Measurements from ENCODE around the gene BNC2.

BNC2 gene

DNA sequence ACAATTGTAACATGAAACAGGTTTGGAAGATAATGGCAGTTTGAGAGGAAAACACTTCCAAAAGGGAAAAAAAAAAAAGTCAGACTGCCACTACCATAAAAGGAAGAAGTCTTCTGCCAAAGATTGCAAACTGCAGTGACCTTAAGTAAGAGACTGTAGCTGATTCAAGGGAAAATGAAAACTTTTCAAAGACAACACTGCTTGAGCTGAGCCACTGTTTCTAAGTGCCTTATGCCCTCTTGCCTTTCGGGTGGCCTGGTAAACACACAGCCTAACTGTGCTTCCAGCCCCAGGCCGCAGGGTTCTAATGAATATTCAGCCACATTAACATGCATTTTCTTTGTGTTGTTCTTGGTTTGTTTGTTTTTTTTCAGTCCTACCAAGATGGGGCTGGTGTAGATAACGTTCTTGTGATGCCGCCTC, 354.6 kb downstream of the BNC2 start:
- DNase-seq (no peak), ATAC-seq (no peak)
- H3K4me1 Mint-ChIP-seq = no peaks in the 10 kb centered on the region
- no peak overlapping the region for H3K27ac Mint-ChIP-seq
- H3K4me3 Mint-ChIP-seq = no peak overlapping the region
- H3K27me3 Mint-ChIP-seq = peaks cover 8% of the 10 kb centered on the region
- no peaks in the 10 kb centered on the region for H3K9me3 Mint-ChIP-seq

DNA sequence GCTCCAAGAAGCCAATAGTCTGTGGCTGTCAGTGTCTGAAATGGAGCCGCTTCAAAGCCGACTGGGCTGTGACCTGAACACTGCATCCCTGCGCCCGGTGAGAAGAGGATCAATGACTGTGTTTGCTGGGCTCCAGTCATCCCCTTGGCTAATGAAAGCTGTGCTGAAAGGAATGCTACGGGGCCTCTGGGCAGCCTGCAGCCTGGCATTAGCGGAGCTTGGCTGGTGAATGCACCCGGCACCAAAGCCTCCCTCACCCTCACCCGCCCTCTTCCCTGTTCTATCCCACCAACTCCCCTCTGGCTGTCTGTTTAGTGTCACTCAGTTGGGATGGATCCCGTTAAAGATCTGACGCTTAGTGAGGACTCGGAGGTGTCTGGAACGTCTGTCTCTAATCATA, 355.3 kb downstream of the BNC2 start:
- no peak overlapping the region for H3K27ac Mint-ChIP-seq
- H3K4me1 Mint-ChIP-seq = no peaks in the 10 kb centered on the region
- H3K4me3 Mint-ChIP-seq = no peak overlapping the region
- no peak for ATAC-seq
- H3K9me3 Mint-ChIP-seq = no peaks in the 10 kb centered on the region
- peaks cover 5% of the 10 kb centered on the region for H3K27me3 Mint-ChIP-seq
- no peak for DNase-seq

DNA sequence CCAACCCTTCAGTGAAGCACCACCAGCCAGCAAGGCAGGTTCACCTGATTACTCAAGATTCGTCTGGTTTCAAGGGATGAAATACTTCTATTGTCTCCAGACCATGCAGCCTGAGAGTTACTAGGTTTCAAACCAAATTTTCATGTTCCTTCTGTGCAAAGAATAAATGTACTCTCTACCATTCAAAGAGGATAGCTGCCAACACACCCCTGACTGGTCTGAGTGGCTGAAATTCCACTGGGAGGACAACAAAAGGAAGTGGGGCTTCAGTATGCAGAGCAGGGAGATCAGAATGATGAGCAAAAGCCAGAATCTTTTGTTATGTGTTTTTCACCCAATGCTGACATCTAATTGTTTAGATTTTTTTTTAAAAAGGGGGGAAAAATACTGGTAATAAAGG, 356.3 kb downstream of the BNC2 start:
- Mint-ChIP-seq H3K4me3 (no peak overlapping the region), H3K9me3 (no peaks in the 10 kb centered on the region), H3K27me3 (no peaks in the 10 kb centered on the region), H3K4me1 (no peaks in the 10 kb centered on the region), H3K27ac (no peak overlapping the region)
- DNase-seq (no peak), ATAC-seq (no peak)

DNA sequence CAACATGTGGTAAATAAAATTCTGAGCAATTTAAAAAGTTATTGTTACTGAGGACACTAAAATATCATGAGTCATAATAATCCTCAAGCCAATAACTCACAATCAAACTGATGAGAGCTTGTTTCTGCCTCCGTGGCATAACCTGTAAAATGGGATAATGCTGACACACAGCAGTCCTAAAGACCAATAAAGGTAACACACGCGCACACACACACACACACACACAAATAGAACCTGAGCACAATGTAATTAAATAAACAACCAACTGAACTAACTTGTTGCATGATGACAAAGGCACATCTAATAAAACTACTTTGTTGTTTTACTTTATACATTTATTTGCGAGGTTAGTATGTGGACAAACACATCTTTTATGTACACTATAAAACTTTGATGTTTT, 358.2 kb downstream of the BNC2 start:
- ATAC-seq (no peak), DNase-seq (no peak)
- Mint-ChIP-seq H3K4me1 (no peaks in the 10 kb centered on the region), H3K9me3 (peaks cover 0 to 3% of the 10 kb centered on the region in 2 donors), H3K4me3 (no peak overlapping the region), H3K27me3 (no peaks in the 10 kb centered on the region), H3K27ac (no peak overlapping the region)

DNA sequence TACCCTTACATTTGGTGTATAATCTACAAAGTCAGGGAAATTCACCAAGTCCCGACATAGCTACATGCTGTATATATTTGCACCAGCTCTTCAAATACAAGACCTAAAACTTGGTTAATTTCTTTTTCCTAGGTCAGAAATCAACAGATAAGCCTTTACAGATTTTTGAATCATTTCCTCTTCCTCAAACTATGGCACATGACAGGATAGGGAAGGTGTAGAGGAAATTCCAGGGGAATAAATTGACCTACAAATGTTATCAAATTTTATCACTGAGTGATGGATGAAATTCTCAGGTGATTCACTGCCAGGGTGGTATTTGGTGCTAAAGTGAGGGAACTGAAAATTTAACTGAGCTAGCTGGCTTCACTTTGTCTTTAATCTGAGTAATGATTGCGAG, 360.0 kb downstream of the BNC2 start:
- Mint-ChIP-seq H3K4me3 (no peak overlapping the region), H3K9me3 (peaks cover 0 to 3% of the 10 kb centered on the region in 2 donors), H3K27me3 (no peaks in the 10 kb centered on the region), H3K27ac (no peak overlapping the region), H3K4me1 (no peaks in the 10 kb centered on the region)
- ATAC-seq (no peak), DNase-seq (no peak)

DNA sequence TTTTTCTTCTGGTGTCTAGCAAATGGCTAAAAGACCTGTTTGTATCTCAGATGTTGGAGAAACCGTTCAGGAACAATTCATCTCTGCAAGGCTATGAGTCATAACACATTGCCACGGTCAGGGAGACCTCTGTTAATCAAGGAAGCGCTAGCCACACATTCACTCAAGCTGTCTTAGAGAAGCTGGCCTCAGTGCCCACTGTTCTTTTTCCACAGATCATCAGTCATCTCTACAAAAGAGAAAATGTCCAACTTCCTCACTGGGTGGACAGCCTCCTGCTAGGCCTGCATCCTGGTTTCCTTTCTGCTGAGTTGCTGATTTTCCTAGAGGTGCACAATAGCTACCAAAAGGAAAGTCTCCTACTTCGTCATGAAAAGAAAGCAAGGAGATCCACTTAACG, 360.5 kb downstream of the BNC2 start:
- H3K27me3 Mint-ChIP-seq = no peaks in the 10 kb centered on the region
- DNase-seq (no peak), ATAC-seq (no peak)
- no peak overlapping the region for H3K27ac Mint-ChIP-seq
- no peak overlapping the region for H3K4me3 Mint-ChIP-seq
- H3K9me3 Mint-ChIP-seq = peaks cover 0 to 3% of the 10 kb centered on the region in 2 donors
- no peaks in the 10 kb centered on the region for H3K4me1 Mint-ChIP-seq

DNA sequence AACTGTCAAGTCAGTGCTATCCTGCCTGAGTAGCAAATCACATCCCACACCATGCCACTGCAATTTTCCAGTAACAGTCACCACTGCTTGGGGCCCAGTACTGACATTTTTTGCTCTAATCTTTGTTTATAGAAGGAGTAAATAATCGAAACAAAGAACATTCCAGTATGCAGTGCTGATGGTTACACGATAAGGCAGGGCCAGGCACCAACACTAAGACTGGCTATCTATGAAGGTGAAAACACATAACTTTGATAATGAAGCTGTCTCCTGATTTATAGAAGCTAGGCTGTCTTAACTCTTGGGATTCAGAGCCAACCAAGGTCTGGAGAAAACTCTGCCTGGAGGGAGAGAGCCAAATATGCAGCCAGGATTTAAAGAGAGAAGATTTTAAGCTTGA, 365.3 kb downstream of the BNC2 start:
- peaks cover 0 to 4% of the 10 kb centered on the region in 2 donors for H3K9me3 Mint-ChIP-seq
- DNase-seq = no peak
- no peak for ATAC-seq
- H3K4me3 Mint-ChIP-seq = no peak overlapping the region
- no peak overlapping the region for H3K27ac Mint-ChIP-seq
- no peaks in the 10 kb centered on the region for H3K27me3 Mint-ChIP-seq
- no peaks in the 10 kb centered on the region for H3K4me1 Mint-ChIP-seq

DNA sequence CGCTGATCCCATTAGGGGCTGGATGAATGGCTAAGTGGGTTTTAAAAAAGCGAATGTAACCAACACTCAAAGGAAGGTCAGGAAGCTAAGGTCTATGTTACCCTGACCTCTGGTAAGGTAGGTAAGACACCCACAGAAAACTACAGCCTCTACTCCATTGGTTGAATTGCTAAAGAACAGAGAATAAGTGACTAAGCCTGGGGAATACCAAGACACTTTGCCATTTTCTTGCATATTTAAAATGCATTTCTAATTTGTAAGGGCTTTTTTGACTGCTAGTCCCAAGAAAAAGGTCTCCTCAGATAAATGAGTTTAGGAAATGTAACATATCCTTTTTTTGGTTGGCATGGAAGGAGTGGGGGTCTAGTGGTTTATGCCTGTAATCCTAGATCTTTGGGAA, 368.7 kb downstream of the BNC2 start:
- ATAC-seq (no peak), DNase-seq (no peak)
- Mint-ChIP-seq H3K9me3 (peaks cover 0 to 5% of the 10 kb centered on the region in 2 donors), H3K27ac (no peak overlapping the region), H3K27me3 (no peaks in the 10 kb centered on the region), H3K4me3 (no peak overlapping the region), H3K4me1 (no peaks in the 10 kb centered on the region)

DNA sequence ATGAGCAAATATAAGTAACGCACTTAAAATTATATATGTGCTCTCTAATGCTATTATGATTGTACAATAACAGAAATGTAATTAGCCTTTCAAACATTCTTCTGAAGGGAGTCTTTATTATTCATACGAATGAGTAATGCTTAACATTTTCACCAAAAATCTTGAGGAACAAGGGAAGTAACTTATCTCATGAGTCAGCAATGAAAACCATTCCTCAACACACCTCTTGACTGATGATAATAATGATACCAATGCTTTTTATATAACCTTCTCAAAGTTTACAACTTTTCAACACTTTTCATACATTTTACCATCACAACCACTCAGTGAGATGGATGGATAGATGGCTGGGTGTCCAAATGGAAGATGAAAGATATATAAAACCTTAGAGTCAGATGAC, 369.3 kb downstream of the BNC2 start:
- DNase-seq = no peak
- Mint-ChIP-seq H3K27ac (no peak overlapping the region), H3K4me3 (no peak overlapping the region), H3K27me3 (no peaks in the 10 kb centered on the region), H3K9me3 (peaks cover 0 to 5% of the 10 kb centered on the region in 2 donors), H3K4me1 (no peaks in the 10 kb centered on the region)
- ATAC-seq = no peak

DNA sequence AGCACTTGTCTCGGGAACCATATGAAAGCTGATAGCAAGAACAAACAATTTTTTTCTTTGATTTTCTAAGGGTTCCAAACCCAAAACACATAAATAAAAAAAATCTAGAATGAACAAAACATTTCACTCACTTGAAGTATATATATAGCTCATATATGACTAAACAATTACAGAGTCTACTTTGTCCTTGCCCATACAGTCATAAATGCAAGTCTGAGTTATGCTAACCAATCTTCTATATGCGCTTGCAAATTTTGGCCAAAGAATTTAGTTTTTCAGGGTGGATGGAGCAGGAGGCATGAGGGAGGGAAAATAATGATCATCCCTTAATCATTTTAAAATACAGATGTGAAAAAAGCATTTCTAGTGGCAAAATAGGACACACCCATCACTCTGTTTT, 370.1 kb downstream of the BNC2 start:
- Mint-ChIP-seq H3K27me3 (no peaks in the 10 kb centered on the region), H3K9me3 (peaks cover 0 to 5% of the 10 kb centered on the region in 2 donors), H3K4me1 (no peaks in the 10 kb centered on the region), H3K4me3 (no peak overlapping the region), H3K27ac (no peak overlapping the region)
- DNase-seq = no peak
- ATAC-seq = no peak

DNA sequence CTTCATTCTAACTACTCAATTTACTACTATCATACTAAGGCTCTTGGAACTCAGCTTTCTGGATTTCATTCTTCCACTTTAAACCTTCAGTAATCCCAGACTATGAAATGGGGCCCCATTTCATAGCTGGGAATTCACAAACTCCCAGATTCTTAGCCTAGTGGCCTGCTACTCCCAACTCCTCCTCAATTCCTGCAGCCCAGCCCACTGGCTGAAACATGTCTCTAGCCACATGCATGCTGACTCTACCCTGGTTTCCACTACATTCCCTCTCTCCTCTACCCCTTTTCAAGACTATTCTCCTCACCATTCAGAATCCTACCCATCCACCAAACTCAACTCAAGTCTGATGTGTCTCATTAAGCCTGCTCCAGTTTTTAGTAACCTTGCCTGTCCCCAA, 370.6 kb downstream of the BNC2 start:
- Mint-ChIP-seq H3K9me3 (peaks cover 0 to 5% of the 10 kb centered on the region in 2 donors), H3K4me3 (no peak overlapping the region), H3K27ac (no peak overlapping the region), H3K4me1 (no peaks in the 10 kb centered on the region), H3K27me3 (no peaks in the 10 kb centered on the region)
- ATAC-seq = no peak
- DNase-seq = no peak

DNA sequence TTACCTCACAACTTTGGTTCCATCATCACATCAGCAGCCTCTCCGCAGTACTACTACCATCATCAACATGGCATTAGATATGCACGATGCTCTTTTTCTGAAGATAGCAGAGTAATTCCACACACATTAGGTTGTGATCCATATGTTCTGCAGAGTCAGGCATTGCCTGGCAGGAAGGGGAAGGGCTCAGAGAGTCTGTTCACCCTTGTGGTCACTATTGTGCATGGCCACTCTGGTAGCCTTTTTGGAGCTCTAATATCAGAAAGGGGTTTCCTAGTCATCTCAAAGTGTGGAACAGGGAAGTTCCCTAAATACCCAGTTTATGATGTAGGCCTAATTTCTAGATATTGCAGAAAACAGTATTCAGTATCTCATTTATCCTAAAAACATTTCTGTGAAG, 373.6 kb downstream of the BNC2 start:
- Mint-ChIP-seq H3K4me3 (no peak overlapping the region), H3K9me3 (peaks cover 0 to 5% of the 10 kb centered on the region in 2 donors), H3K27me3 (no peaks in the 10 kb centered on the region), H3K4me1 (no peaks in the 10 kb centered on the region), H3K27ac (no peak overlapping the region)
- DNase-seq = no peak
- ATAC-seq = no peak

DNA sequence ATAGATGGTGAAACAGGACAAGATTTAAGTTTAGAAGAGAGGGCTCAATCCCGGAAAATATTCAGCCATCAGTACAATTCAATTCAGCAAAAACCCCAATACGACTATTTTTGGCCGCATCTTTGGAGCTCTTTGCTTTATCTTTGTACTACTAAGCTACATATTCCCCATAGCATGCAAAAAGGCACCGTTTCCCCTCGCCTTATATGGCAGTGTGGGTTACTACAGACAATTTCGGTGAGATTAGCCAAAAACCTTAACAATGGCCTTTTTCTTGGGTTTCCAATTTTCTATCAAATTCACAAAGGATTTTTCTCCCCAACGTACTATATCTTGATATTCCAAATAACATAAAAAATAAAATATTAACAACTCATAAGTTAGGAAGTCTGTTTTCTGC, 382.6 kb downstream of the BNC2 start:
- no peaks in the 10 kb centered on the region for H3K4me1 Mint-ChIP-seq
- H3K4me3 Mint-ChIP-seq = no peak overlapping the region
- DNase-seq (no peak), ATAC-seq (no peak)
- no peaks in the 10 kb centered on the region for H3K9me3 Mint-ChIP-seq
- no peaks in the 10 kb centered on the region for H3K27me3 Mint-ChIP-seq
- H3K27ac Mint-ChIP-seq = no peak overlapping the region

DNA sequence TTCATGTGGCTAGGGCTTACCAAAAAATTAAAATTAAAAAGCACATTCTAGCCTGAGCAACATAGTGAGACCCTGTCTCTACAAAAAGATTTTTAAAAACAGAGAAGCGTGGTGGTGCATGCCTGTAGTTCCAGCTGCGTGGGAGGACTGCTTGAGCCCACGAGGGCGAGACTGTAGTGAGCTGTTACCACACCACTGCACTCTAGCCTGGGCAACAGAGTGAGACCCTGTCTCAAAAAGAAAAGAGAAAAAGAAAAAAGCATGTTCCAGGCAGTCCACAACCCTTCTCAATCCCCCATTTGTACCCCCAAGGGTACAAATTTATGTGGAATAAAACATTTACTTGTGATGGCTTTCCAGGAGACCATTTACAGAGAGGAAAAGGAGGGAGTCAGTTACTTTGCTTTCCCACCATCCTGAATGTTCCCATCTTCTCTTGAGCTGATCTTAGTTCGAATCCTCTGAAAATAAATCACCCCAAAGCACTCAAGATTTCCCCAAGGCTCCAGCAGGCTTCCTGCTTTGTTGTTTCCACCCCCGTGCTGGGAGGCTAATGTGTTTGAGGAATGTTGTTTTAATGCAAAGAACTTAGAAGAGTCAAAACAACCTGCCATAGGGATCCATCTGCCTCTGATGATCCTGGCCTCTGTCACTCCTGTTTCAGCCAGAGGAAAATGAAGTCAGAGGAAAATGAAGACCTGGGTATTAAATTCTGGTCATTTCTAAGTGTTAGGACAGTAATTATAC, 384.7 kb downstream of the BNC2 start:
- no peak overlapping the region for H3K27ac Mint-ChIP-seq
- no peaks in the 10 kb centered on the region for H3K9me3 Mint-ChIP-seq
- DNase-seq = no peak
- no peak for ATAC-seq
- H3K27me3 Mint-ChIP-seq = no peaks in the 10 kb centered on the region
- H3K4me3 Mint-ChIP-seq = no peak overlapping the region
- H3K4me1 Mint-ChIP-seq = no peaks in the 10 kb centered on the region

DNA sequence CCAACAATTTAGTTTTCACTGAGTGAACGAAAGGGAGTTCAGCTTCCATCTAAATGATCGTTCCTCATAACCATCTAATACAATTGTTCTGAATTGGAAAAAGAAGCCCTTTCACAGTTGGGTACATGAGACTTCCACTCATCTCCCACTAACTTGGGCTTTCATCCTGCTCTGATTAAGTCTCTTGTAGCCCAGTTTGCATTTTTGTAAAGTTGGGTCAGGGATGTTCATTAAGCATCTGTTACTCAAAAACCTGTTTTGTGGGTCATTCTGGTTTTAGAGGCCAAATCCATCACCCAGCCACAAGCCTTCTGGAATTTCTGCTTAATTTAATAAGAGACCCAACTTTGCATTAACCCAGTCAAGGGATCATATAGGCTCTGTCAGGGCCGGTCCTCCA, 385.3 kb downstream of the BNC2 start:
- Mint-ChIP-seq H3K4me1 (no peaks in the 10 kb centered on the region), H3K27ac (no peak overlapping the region), H3K27me3 (no peaks in the 10 kb centered on the region), H3K4me3 (no peak overlapping the region), H3K9me3 (no peaks in the 10 kb centered on the region)
- DNase-seq (no peak), ATAC-seq (no peak)

DNA sequence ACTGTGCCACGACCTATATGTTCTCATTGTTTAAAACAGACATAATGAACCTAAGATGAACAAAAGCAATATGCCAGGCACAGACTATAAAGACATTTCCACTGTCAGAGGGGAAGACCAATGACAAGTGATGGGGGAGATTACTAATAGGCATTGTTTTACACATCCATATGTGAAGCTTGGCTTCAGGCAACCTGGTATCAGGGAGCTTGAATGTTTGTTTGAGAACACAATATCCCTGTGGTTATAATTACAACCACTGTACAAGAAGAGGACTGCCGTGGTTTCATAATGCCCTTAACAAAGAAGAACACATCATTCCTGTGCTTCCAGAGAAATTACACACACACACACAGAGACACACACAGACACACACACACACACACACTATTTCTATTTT, 385.7 kb downstream of the BNC2 start:
- Mint-ChIP-seq H3K4me3 (no peak overlapping the region), H3K27me3 (no peaks in the 10 kb centered on the region), H3K9me3 (no peaks in the 10 kb centered on the region), H3K4me1 (no peaks in the 10 kb centered on the region), H3K27ac (no peak overlapping the region)
- DNase-seq (no peak), ATAC-seq (no peak)

DNA sequence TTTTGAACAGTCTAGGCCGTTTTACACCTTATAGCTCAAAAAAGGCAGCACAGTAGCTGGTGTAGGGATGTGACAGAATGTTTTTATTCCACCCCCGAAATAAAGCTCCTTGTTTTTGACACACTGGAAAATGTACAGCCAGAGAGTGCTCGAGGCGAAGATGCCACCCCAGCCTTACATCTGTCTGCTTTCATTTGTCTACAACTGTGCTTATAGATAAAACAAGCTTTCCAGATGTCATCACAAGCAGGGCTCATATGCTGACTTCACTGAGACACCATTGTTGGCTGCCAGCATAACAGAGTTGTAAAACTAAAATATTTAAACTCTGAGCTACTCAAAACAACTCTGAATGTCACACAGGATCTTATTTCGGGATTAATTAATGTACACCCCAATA, 386.3 kb downstream of the BNC2 start:
- no peak for ATAC-seq
- H3K4me1 Mint-ChIP-seq = no peaks in the 10 kb centered on the region
- H3K27me3 Mint-ChIP-seq = no peaks in the 10 kb centered on the region
- DNase-seq = no peak
- H3K9me3 Mint-ChIP-seq = no peaks in the 10 kb centered on the region
- H3K4me3 Mint-ChIP-seq = no peak overlapping the region
- H3K27ac Mint-ChIP-seq = no peak overlapping the region
